Fibroblast of lung (primary cell): ENCODE results near the gene TBC1D2B. TPM values are rescaled to one million over a fixed set of nuclear protein-coding genes. Genes with fewer than 3 reads are reported as not detected.
A peak's percentile ranks its signal among the peaks of the same experiment; 100 is the strongest.

Experiments used
- DNase-seq, 2 donors: peaks; one replicate each; pipeline versions ENCODE4 v3.0.0 to v3.0.0-alpha.2; 2010; ENCODE audit warnings: low read depth in 2 of 2
- H2AFZ ChIP-seq: 2 replicates; pipeline ENCODE4 v1.5.1; 2012; ENCODE audit warnings: low read length, control low read depth, inconsistent platforms
- H3K27ac ChIP-seq: 2 replicates; pipeline ENCODE4 v1.5.1; 2011; ENCODE audit warnings: low read length, control low read depth; ENCODE audit not compliant: insufficient read depth
- H3K27me3 ChIP-seq: 2 replicates; pipeline ENCODE4 v1.5.1; 2011; ENCODE audit warnings: mild to moderate bottlenecking, low read length; ENCODE audit not compliant: control insufficient read depth, insufficient read depth
- H3K36me3 ChIP-seq: 2 replicates; pipeline ENCODE4 v1.5.1; 2011; ENCODE audit warnings: low read length; ENCODE audit not compliant: control insufficient read depth, insufficient read depth
- H3K4me1 ChIP-seq: 2 replicates; pipeline ENCODE4 v1.5.1; 2011; ENCODE audit warnings: low read length; ENCODE audit not compliant: control insufficient read depth, insufficient read depth; ENCODE audit errors: extremely low read depth
- H3K4me2 ChIP-seq: 2 replicates; pipeline ENCODE4 v1.5.1; 2011; ENCODE audit warnings: low read length, control low read depth; ENCODE audit not compliant: insufficient read depth; ENCODE audit errors: extremely low read depth
- H3K4me3 ChIP-seq, 4 experiments: fragments of 200-600 bp in 1 of 4; sonication (generic) in 1 of 4; replicated peaks in 1 of 4; 2 replicates each; pipeline ENCODE4 v1.5.1; 2011 to 2016; ENCODE audit warnings: low read length in 4 of 4, low read depth in 3 of 4, mild to moderate bottlenecking in 3 of 4, control low read depth in 2 of 4, inconsistent platforms in 1 of 4, mixed read lengths in 1 of 4; ENCODE audit not compliant: insufficient read depth in 1 of 4; ENCODE audit errors: control extremely low read depth in 1 of 4
- H3K79me2 ChIP-seq: 2 replicates; pipeline ENCODE4 v1.5.1; 2012; ENCODE audit warnings: mild to moderate bottlenecking, low read length, inconsistent platforms; ENCODE audit not compliant: control insufficient read depth, insufficient read depth
- H3K9ac ChIP-seq: 2 replicates; pipeline ENCODE4 v1.5.1; 2011; ENCODE audit warnings: mild to moderate bottlenecking, low read length, control low read depth; ENCODE audit not compliant: insufficient read depth
- H3K9me3 ChIP-seq: 2 replicates; pipeline ENCODE4 v1.5.1; 2012; ENCODE audit warnings: low read depth, low read length; ENCODE audit not compliant: control insufficient read depth, insufficient read depth
- H4K20me1 ChIP-seq: 2 replicates; pipeline ENCODE4 v1.5.1; 2011; ENCODE audit warnings: low read length; ENCODE audit not compliant: control insufficient read depth, insufficient read depth; ENCODE audit errors: extremely low read depth
- CTCF ChIP-seq, 2 donors: IDR thresholded peaks in 1 of 2; conservative IDR thresholded peaks in 1 of 2; 1 replicate in 1 of 2; 2 replicates in 1 of 2; pipeline ENCODE4 v1.5.1; 2011 to 2012; ENCODE audit warnings: low read length in 2 of 2, control low read depth in 1 of 2, inconsistent platforms in 1 of 2, low read depth in 1 of 2, mild to moderate bottlenecking in 1 of 2
- EZH2 ChIP-seq: IDR thresholded peaks from 2 replicates; pipeline ENCODE4 v1.5.1; 2012; ENCODE audit warnings: low read length, control low read depth, mild to moderate bottlenecking; ENCODE audit errors: missing control alignments
- polyA plus RNA-seq, 2 donors: library from polyadenylated mRNA; depleted of rRNA in 1 of 2; stranded (reverse) in 1 of 2; unstranded in 1 of 2; fragments of >200 nt; gene quantifications; 2 replicates each; pipeline ENCODE4 v1.2.1, GENCODE V29; 2011 to 2012; ENCODE audit warnings: missing spikeins in 1 of 2
- total RNA-seq: library from RNA; depleted of rRNA; stranded (reverse); fragments of >200 nt; gene quantifications from 2 replicates; pipeline ENCODE4 v1.2.1, GENCODE V29; 2014

The TBC1D2B gene
- total and polyA plus RNA-seq, 2 donors (not counting 1 experiment from before 2014, with no cell fraction given): 49.4 to 73.3 TPM

- Histone ChIP-seq H3K79me2 (peaks cover 65% of the 10 kb centered on the region), H3K9ac (no peak overlapping the region), H2AFZ (no peak overlapping the region), H3K9me3 (no peaks in the 10 kb centered on the region), H3K4me1 (peaks cover 41% of the 10 kb centered on the region), H3K27ac (no peak overlapping the region), H3K4me2 (no peak overlapping the region), H4K20me1 (no peaks in the 10 kb centered on the region), H3K36me3 (no peaks in the 10 kb centered on the region), H3K27me3 (no peaks in the 10 kb centered on the region), H3K4me3 (no peak overlapping the region)
- no peak for TF ChIP-seq CTCF (conservative IDR thresholded peaks at IDR 0.05 in 1 of 2, IDR thresholded peaks at IDR 0.05 in 1 of 2; ENCODE audit: low read depth in 1 of 2, low read length in 2 of 2)
- TF ChIP-seq EZH2: no peak
- DNase-seq: no peak
Observed at GRCh38 chr15:78060232-78060631, 17.3 kb downstream of the TBC1D2B start.

GRCh38 chr15:78059110-78059839 lies 18.2 kb downstream of the TBC1D2B start:
- H3K9ac ChIP-seq: no peak overlapping the region
- H3K4me2 ChIP-seq: peak overlapping the region; percentile 18
- H3K9me3 ChIP-seq: no peaks in the 10 kb centered on the region
- H3K36me3 ChIP-seq: no peaks in the 10 kb centered on the region
- peak in 1 of 2 donors; percentile 30 for DNase-seq
- peaks cover 68% of the 10 kb centered on the region for H3K79me2 ChIP-seq
- peaks cover 34% of the 10 kb centered on the region for H3K4me1 ChIP-seq
- no peak overlapping the region for H3K4me3 ChIP-seq
- peak overlapping the region; percentile 33 for H3K27ac ChIP-seq
- H2AFZ ChIP-seq: no peak overlapping the region
- TF ChIP-seq CTCF (conservative IDR thresholded peaks at IDR 0.05 in 1 of 2, IDR thresholded peaks at IDR 0.05 in 1 of 2; ENCODE audit: low read depth in 1 of 2, low read length in 2 of 2) (no peak), EZH2 (no peak)
- no peaks in the 10 kb centered on the region for H4K20me1 ChIP-seq
- H3K27me3 ChIP-seq: no peaks in the 10 kb centered on the region

GRCh38 chr15:78058401-78058935 lies 19.0 kb downstream of the TBC1D2B start:
- H3K4me3 ChIP-seq: no peak overlapping the region
- peaks cover 30% of the 10 kb centered on the region for H3K4me1 ChIP-seq
- DNase-seq: no peak
- no peak overlapping the region for H3K4me2 ChIP-seq
- H3K9me3 ChIP-seq: no peaks in the 10 kb centered on the region
- peaks cover under 1% of the 10 kb centered on the region for H3K36me3 ChIP-seq
- H4K20me1 ChIP-seq: no peaks in the 10 kb centered on the region
- no peaks in the 10 kb centered on the region for H3K27me3 ChIP-seq
- H3K9ac ChIP-seq: no peak overlapping the region
- H3K79me2 ChIP-seq: peaks cover 66% of the 10 kb centered on the region
- TF ChIP-seq EZH2 (no peak), CTCF (conservative IDR thresholded peaks at IDR 0.05 in 1 of 2, IDR thresholded peaks at IDR 0.05 in 1 of 2; ENCODE audit: low read depth in 1 of 2, low read length in 2 of 2) (no peak)
- no peak overlapping the region for H3K27ac ChIP-seq
- H2AFZ ChIP-seq: no peak overlapping the region
